ENCODE data around the gene FADS1. TPM values are rescaled to one million over a fixed set of nuclear protein-coding genes. Genes with fewer than 3 reads are reported as not detected.

FADS1 gene
- total and polyA plus RNA-seq, 2 experiments from 2014 or later = 74.9 to 119 TPM

DNA sequence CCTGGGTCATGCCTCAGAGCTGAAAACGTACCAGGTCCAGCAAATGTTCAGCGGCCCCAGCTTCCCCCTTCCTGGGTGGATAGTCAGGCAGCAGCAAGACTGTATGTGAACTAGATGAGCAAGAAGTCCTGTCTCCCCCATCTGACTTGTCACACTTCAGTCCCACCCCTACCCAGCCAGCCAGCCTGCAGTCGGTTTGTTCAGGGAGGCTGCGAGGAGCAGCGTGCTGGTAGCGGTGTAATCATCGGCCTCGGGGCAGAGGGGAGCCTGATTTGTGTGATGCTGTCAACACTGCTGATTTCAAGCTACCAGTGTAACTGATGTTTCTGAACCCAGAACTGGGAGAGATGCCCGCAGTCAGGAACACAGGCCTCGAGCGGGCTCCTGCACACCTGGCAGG, 34.0 kb downstream of the FADS1 start:
- H3F3A ChIP-seq (replicated peaks; ENCODE audit: low read depth) = 0 out of 2 replicates have a peak, but pooled peaks cover 2% of the 10 kb centered on the region
- no peak overlapping the region for H3K4me3 ChIP-seq
- Mint-ChIP-seq H3K4me3 (no peak overlapping the region), H3K36me3 (ENCODE audit: low read depth) (peaks cover 27% of the 10 kb centered on the region), H3K27me3 (ENCODE audit: insufficient read depth, low read depth, poor library complexity) (peaks cover 20% of the 10 kb centered on the region), H3K27ac (no peak overlapping the region), H3K4me1 (peaks cover 7% of the 10 kb centered on the region; the same call in 2 of the 3 replicates), H3K9me3 (0 out of 3 replicates have a peak, but pooled peaks cover 2% of the 10 kb centered on the region)
- no peak overlapping the region for H3K27ac ChIP-seq (ENCODE audit: low read depth)
- H3K79me2 ChIP-seq (replicated peaks; ENCODE audit: insufficient read depth) = no peaks in the 10 kb centered on the region
- H4K20me1 ChIP-seq (replicated peaks; ENCODE audit: insufficient read depth) = peaks cover 10% of the 10 kb centered on the region
- H3K9me2 ChIP-seq (ENCODE audit: insufficient read depth) = no peaks in the 10 kb centered on the region
- no peak overlapping the region for H3K4me2 ChIP-seq
- ATAC-seq (no peak), DNase-seq (ENCODE audit: low spot score) (no peak)
- H3K27me3 ChIP-seq (ENCODE audit: insufficient read depth) = no peaks in the 10 kb centered on the region
- no peak overlapping the region for H2AFZ ChIP-seq
- no peaks in the 10 kb centered on the region for H3K4me1 ChIP-seq (ENCODE audit: insufficient read depth)
- H3K36me3 ChIP-seq (ENCODE audit: insufficient read depth) = peaks cover 11% of the 10 kb centered on the region
- no peak for TF ChIP-seq POLR2AphosphoS5 (IDR thresholded peaks at IDR 0.05; ENCODE audit: low read depth)

DNA sequence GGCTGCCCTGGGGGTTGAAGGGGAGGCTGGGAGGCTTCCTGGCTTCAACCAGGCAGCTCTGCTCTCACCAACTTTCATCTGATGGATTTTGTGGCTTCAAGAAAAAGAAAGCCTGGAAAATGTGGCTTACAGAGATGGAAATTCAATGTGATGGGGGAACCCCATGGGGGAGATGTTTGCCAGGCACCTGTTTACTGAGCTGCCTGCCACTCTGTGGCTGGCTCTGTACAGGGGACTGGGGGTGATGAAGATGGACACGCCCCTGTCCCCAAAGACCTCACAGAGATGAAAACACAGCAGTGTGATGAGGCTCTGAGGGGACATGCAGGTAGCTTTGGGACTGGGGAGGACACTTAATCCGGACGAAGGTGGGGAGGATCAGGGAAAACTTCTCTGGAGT, 34.5 kb downstream of the FADS1 start:
- H3K4me2 ChIP-seq = no peak overlapping the region
- TF ChIP-seq ZNF462 (CRISPR knock-in tag; IDR thresholded peaks at IDR 0.05) (no peak), EZH2phosphoT487 (IDR thresholded peaks at IDR 0.05; ENCODE audit: unreplicated experiment) (no peak), JUNB (IDR thresholded peaks at IDR 0.05; ENCODE audit: unreplicated experiment) (no peak), CREB1 (CRISPR knock-in tag; IDR thresholded peaks at IDR 0.05; ENCODE audit: low read depth) (no peak), ZNF114 (CRISPR knock-in tag; IDR thresholded peaks at IDR 0.05) (no peak), ZNF331 (CRISPR knock-in tag; IDR thresholded peaks at IDR 0.05; ENCODE audit: low read depth) (no peak), POLR2AphosphoS5 (IDR thresholded peaks at IDR 0.05; ENCODE audit: low read depth) (no peak), EZH2 (IDR thresholded peaks at IDR 0.05; ENCODE audit: low read depth, unreplicated experiment) (no peak), ETS1 (IDR thresholded peaks at IDR 0.05) (no peak), STAT1 (IDR thresholded peaks at IDR 0.05; ENCODE audit: unreplicated experiment) (no peak), NANOG (IDR thresholded peaks at IDR 0.05; ENCODE audit: borderline replicate concordance) (no peak)
- TF ChIP-seq, protein P1, sequence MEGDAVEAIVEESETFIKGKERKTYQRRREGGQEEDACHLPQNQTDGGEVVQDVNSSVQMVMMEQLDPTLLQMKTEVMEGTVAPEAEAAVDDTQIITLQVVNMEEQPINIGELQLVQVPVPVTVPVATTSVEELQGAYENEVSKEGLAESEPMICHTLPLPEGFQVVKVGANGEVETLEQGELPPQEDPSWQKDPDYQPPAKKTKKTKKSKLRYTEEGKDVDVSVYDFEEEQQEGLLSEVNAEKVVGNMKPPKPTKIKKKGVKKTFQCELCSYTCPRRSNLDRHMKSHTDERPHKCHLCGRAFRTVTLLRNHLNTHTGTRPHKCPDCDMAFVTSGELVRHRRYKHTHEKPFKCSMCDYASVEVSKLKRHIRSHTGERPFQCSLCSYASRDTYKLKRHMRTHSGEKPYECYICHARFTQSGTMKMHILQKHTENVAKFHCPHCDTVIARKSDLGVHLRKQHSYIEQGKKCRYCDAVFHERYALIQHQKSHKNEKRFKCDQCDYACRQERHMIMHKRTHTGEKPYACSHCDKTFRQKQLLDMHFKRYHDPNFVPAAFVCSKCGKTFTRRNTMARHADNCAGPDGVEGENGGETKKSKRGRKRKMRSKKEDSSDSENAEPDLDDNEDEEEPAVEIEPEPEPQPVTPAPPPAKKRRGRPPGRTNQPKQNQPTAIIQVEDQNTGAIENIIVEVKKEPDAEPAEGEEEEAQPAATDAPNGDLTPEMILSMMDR (conservative IDR thresholded peaks at IDR 0.05; ENCODE audit: low read depth in 2 of 2) = no peak

More for the DNA sequence above, 34.5 kb downstream of the FADS1 start:
- Mint-ChIP-seq H3K4me1 (peaks cover 7% of the 10 kb centered on the region; the same call in 2 of the 3 replicates), H3K27ac (no peak overlapping the region), H3K9me3 (0 out of 3 replicates have a peak, but pooled peaks cover 3% of the 10 kb centered on the region), H3K36me3 (ENCODE audit: low read depth) (peaks cover 24% of the 10 kb centered on the region), H3K4me3 (no peak overlapping the region), H3K27me3 (ENCODE audit: insufficient read depth, low read depth, poor library complexity) (peaks cover 20% of the 10 kb centered on the region)
- H4K20me1 ChIP-seq (replicated peaks; ENCODE audit: insufficient read depth) = peaks cover 5% of the 10 kb centered on the region
- H3K27ac ChIP-seq (ENCODE audit: low read depth) = no peak overlapping the region
- peaks cover 6% of the 10 kb centered on the region for H3K36me3 ChIP-seq (ENCODE audit: insufficient read depth)
- no peaks in the 10 kb centered on the region for H3K79me2 ChIP-seq (replicated peaks; ENCODE audit: insufficient read depth)
- ATAC-seq (no peak), DNase-seq (ENCODE audit: low spot score) (no peak)
- H3K27me3 ChIP-seq (ENCODE audit: insufficient read depth) = no peaks in the 10 kb centered on the region
- no peaks in the 10 kb centered on the region for H3K4me1 ChIP-seq (ENCODE audit: insufficient read depth)
- no peaks in the 10 kb centered on the region for H3K9me2 ChIP-seq (ENCODE audit: insufficient read depth)
- 0 out of 2 replicates have a peak, but pooled peaks cover 2% of the 10 kb centered on the region for H3F3A ChIP-seq (replicated peaks; ENCODE audit: low read depth)
- no peak overlapping the region for H2AFZ ChIP-seq
- H3K4me3 ChIP-seq = no peak overlapping the region
